MG63 (cell line): Measurements from ENCODE around the gene SIGLEC8. TPM values are rescaled to one million over a fixed set of nuclear protein-coding genes. Genes with fewer than 3 reads are reported as not detected.
"Not testable (repeated sequence)": the region's sequence is repeated elsewhere in the genome, so short reads cannot be mapped to it uniquely, and the experiment has no call there.

ENCODE experiments used
- DNase-seq: peaks from one replicate; pipeline ENCODE4 v3.0.0-alpha.2; 2020
- H3K27me3 ChIP-seq: fragments of 250-450 bp; sonication (Bioruptor Pico); 2 replicates; pipeline ENCODE4 v1.5.1; 2020; ENCODE audit warnings: mild to moderate bottlenecking, moderate library complexity
- H3K36me3 ChIP-seq: fragments of 250-450 bp; sonication (Bioruptor Pico); 2 replicates; pipeline ENCODE4 v1.5.1; 2020; ENCODE audit warnings: mild to moderate bottlenecking, moderate library complexity
- H3K4me3 ChIP-seq: fragments of 250-450 bp; sonication (Bioruptor Pico); 2 replicates; pipeline ENCODE4 v1.5.1; 2020; ENCODE audit warnings: mild to moderate bottlenecking, moderate library complexity
- H3K9me3 ChIP-seq: fragments of 250-450 bp; sonication (Bioruptor Pico); 2 replicates; pipeline ENCODE4 v1.5.1; 2020; ENCODE audit warnings: mild to moderate bottlenecking, moderate library complexity
- total RNA-seq: library from RNA; depleted of rRNA; stranded (reverse); fragments of >200 nt; shearing (Covaris generic); gene quantifications from 2 replicates; pipeline ENCODE4 v1.2.3, GENCODE V29; 2014; ENCODE audit warnings: low replicate concordance

The SIGLEC8 gene
- total RNA-seq, 1 experiment from 2014 or later: not detected

GRCh38 chr19:51461723-51462161 is 3.5 kb upstream of the SIGLEC8 start:
- H3K36me3 ChIP-seq: no peaks in the 10 kb centered on the region
- H3K4me3 ChIP-seq: no peak overlapping the region

DNA sequence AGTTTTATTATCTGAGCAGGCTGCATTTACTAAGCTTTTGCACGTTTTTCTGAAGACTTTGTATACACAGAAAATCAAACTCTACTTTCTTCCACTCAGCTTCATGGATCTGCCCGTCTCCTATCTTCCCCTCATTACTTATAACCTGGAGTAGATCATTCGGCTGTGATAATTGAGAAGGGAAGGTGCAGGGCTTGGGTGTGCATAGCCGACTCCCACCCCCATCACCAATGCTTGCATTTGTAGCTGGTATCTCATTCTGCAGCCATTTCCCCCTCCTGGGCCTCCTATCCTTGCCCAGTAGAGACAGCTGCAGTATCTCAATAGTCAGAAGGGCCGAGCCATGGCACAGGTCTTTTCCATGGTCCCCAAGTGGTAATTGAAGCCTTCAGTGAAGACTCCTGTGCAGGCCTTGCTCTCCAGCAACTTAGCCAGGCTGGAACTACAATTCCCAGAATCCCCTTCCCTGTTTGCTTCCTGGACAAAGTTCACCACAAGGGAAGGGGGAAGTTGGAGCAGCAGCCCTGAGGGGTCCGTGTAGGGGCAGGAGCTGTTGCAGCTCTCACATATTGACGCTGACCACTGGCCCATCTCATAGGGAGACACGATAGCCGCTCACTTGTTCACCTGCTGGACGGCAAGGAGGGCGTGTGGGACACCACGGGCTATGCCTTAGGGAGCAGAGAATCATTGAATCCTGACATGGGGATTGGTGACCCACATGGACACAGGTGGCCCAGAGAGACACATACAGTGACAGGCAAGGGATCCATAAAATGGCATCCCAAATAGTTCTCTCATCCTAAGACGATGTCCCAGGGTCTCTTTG is 2.1 kb upstream of the SIGLEC8 start:
- DNase-seq: no peak
- Histone ChIP-seq H3K27me3 (peaks cover 16% of the 10 kb centered on the region), H3K9me3 (no peaks in the 10 kb centered on the region), H3K4me3 (no peak overlapping the region), H3K36me3 (no peaks in the 10 kb centered on the region)

More at GRCh38 chr19:51461723-51462161, 3.5 kb upstream of the SIGLEC8 start:
- DNase-seq: no peak
- no peaks in the 10 kb centered on the region for H3K9me3 ChIP-seq
- peaks cover 25% of the 10 kb centered on the region for H3K27me3 ChIP-seq

- Histone ChIP-seq H3K36me3 (no peaks in the 10 kb centered on the region), H3K4me3 (no peak overlapping the region), H3K27me3 (peaks cover 10% of the 10 kb centered on the region; the same call in 1 of the 2 replicates), H3K9me3 (no peaks in the 10 kb centered on the region)
- no peak for DNase-seq
Measured at GRCh38 chr19:51458899-51459505, 748 bp upstream of the SIGLEC8 start.

GRCh38 chr19:51457351-51458013 is 772 bp downstream of the SIGLEC8 start:
- Histone ChIP-seq H3K4me3 (no peak overlapping the region), H3K9me3 (no peaks in the 10 kb centered on the region), H3K36me3 (no peaks in the 10 kb centered on the region), H3K27me3 (peaks cover 8% of the 10 kb centered on the region; the same call in 1 of the 2 replicates)
- no peak for DNase-seq

GRCh38 chr19:51456541-51457290 is 1.5 kb downstream of the SIGLEC8 start:
- Histone ChIP-seq H3K36me3 (no peaks in the 10 kb centered on the region), H3K9me3 (no peaks in the 10 kb centered on the region), H3K27me3 (peaks cover 8% of the 10 kb centered on the region), H3K4me3 (no peak overlapping the region)
- no peak for DNase-seq

DNA sequence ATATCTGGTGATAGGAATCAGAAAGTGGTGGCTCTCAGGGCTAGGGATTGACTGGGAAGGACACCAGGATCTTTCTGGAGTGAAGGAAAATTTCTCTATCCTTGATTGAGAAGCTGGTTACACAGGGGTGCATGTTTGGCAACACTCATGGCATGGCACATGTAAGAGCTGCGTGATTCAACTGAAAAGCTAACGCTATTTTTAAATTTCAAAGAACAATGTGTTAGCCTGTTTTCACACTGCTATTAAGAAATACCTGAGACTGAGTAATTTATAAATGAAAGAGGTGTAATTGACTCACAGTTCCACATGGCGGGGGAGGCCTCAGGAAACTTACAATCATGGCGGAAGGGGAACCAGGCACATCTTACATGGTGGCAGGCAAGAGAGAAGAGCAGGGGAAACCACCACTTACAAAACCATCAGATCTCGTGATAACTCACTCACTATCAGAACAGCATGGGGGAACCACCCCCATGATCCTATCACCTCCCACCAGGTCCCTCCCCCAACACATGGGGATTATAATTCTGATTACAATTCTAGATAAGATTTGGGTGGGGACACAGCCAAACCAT is 7.4 kb downstream of the SIGLEC8 start:
- no peaks in the 10 kb centered on the region; the same call in none of the 2 replicates for H3K27me3 ChIP-seq
- peaks cover 5% of the 10 kb centered on the region for H3K9me3 ChIP-seq
- DNase-seq: no peak
- H3K4me3 ChIP-seq: no peak overlapping the region
- H3K36me3 ChIP-seq: no peaks in the 10 kb centered on the region

GRCh38 chr19:51448411-51449016 is 9.7 kb downstream of the SIGLEC8 start:
- Histone ChIP-seq H3K9me3 (peaks cover 5% of the 10 kb centered on the region), H3K36me3 (no peaks in the 10 kb centered on the region), H3K27me3 (peaks cover 2% of the 10 kb centered on the region), H3K4me3 (no peak overlapping the region)
- DNase-seq: no peak

DNA sequence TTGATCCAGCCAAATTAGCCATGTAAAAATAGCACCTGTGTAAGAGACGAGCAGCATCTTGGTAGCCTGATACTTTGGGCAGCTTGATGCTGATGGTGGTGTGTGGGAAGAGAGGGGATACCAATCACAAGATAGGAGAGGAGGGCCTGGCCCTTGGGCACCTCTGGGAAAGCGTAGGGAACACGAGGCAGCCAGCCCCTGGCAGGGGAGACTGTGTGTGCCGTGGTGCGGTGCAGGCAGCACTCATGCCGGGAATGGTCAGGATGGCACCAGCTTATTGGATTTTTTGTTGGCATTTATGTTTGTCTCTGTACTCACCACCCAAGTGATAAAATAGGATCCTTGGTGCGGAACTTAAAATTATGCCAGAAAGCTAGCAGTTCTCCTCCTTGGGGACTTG is 10.2 kb downstream of the SIGLEC8 start:
- no peak for DNase-seq
- no peaks in the 10 kb centered on the region for H3K36me3 ChIP-seq
- peaks cover 4% of the 10 kb centered on the region for H3K27me3 ChIP-seq
- peaks cover 5% of the 10 kb centered on the region for H3K9me3 ChIP-seq
- no peak overlapping the region for H3K4me3 ChIP-seq

- not testable (repeated sequence) for H3K27me3 ChIP-seq, DNase-seq, H3K9me3 ChIP-seq, H3K36me3 ChIP-seq, H3K4me3 ChIP-seq
Measured at GRCh38 chr19:51447510-51447909, 10.7 kb downstream of the SIGLEC8 start.

GRCh38 chr19:51441410-51442390 is 16.6 kb downstream of the SIGLEC8 start:
- no peaks in the 10 kb centered on the region for H3K36me3 ChIP-seq
- DNase-seq: no peak
- H3K27me3 ChIP-seq: peaks cover 34% of the 10 kb centered on the region
- H3K4me3 ChIP-seq: no peak overlapping the region
- no peaks in the 10 kb centered on the region for H3K9me3 ChIP-seq

DNA sequence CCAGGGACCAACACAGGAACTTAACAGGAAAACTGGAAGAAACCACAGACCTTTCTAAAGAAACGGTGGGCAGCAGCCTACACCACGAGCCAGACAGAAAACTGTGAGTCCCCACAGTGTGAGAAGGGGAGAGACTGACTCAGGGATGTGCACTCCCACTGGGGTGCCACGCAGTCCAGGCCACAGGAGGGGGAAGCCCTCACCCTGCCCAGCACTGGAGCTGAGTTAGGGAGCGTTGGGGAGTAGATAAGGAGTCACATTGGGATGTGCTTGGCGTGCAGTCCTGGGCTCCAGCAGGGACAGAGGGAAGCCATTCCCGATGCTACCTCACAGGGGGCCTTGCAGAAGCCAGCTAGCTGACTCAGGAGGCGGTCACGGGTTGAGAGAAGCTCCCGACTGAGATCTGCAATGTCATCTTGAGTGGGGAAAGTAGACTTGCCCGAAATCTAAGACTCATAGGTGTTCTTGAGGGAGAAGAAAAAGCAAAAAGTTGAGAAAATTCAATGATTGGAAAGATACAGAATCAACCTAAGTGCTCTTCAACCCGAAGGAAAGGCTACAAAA is 17.3 kb downstream of the SIGLEC8 start:
- Histone ChIP-seq H3K9me3 (no peaks in the 10 kb centered on the region), H3K4me3 (no peak overlapping the region), H3K27me3 (peaks cover 37% of the 10 kb centered on the region), H3K36me3 (no peaks in the 10 kb centered on the region)
- no peak for DNase-seq

- no peak for DNase-seq
Measured at GRCh38 chr19:51440052-51440451, 18.2 kb downstream of the SIGLEC8 start.

DNA sequence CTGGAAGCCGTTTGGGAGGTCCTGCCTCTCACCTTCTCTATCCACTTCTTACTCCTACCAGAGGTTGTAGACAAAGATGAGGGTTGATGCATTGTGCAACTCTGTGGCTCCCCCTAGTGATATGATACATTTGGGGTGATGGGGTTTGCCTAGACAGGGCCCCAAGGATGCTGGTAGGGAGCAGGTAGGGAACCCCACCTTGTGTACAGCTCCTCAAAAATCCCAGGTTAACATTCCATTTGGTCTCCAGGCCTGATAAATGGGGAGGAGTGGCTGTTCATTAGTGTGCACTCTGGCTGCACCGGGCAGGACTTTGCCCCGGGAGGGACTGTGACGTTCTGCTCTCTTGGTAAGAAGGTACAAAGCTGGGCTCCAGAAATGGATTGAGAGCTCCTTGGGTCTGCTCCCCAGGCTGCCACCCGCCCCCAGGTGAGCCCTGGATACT is 19.2 kb downstream of the SIGLEC8 start:
- DNase-seq: no peak
- Histone ChIP-seq H3K4me3 (no peak overlapping the region), H3K27me3 (peaks cover 37% of the 10 kb centered on the region), H3K9me3 (no peaks in the 10 kb centered on the region), H3K36me3 (no peaks in the 10 kb centered on the region)

More at GRCh38 chr19:51440052-51440451, 18.2 kb downstream of the SIGLEC8 start:
- Histone ChIP-seq H3K9me3 (no peaks in the 10 kb centered on the region), H3K4me3 (no peak overlapping the region), H3K36me3 (no peaks in the 10 kb centered on the region), H3K27me3 (peaks cover 37% of the 10 kb centered on the region)

- Histone ChIP-seq H3K27me3 (peaks cover 16% of the 10 kb centered on the region; the same call in 1 of the 2 replicates), H3K36me3 (no peaks in the 10 kb centered on the region), H3K4me3 (no peak overlapping the region), H3K9me3 (no peaks in the 10 kb centered on the region)
- DNase-seq: no peak
Measured at GRCh38 chr19:51434456-51434855, 23.8 kb downstream of the SIGLEC8 start.

GRCh38 chr19:51433043-51433442 is 25.2 kb downstream of the SIGLEC8 start:
- Histone ChIP-seq H3K27me3 (peaks cover 11% of the 10 kb centered on the region; the same call in 1 of the 2 replicates), H3K4me3 (no peak overlapping the region), H3K36me3 (no peaks in the 10 kb centered on the region), H3K9me3 (no peaks in the 10 kb centered on the region)
- DNase-seq: no peak
